Thoracic aorta (tissue), 2 donors: Measurements from ENCODE around the gene JADE2. TPM values are rescaled to one million over a fixed set of nuclear protein-coding genes. Genes with fewer than 3 reads are reported as not detected.
A peak's percentile ranks its signal among the peaks of the same experiment; 100 is the strongest.

Experiments
- ATAC-seq: fragments of 150-250 bp; one replicate; pipeline ENCODE4 v1.8.0; 2017; ENCODE audit warnings: low read depth; ENCODE audit not compliant: insufficient number of reproducible peaks, low FRiP score
- DNase-seq: peaks from one replicate; pipeline ENCODE4 v3.0.0-alpha.2; 2020; ENCODE audit warnings: low spot score
- H3K27ac ChIP-seq, 2 donors: fragments of 200-600 bp; sonication (generic); 1 replicate in 1 of 2; 2 replicates in 1 of 2; pipeline ENCODE4 v1.5.1; 2016; ENCODE audit warnings: mild to moderate bottlenecking in 2 of 2, moderate library complexity in 2 of 2
- H3K27me3 ChIP-seq: fragments of 200-600 bp; sonication (generic); replicated peaks from 2 replicates; pipeline ENCODE4 v1.6.0; 2016; ENCODE audit warnings: mild to moderate bottlenecking; ENCODE audit not compliant: insufficient read depth
- H3K36me3 ChIP-seq: fragments of 200-600 bp; sonication (generic); one replicate; pipeline ENCODE4 v1.5.1; 2016
- H3K4me1 ChIP-seq, 2 donors: fragments of 200-600 bp; sonication (generic); 1 replicate in 1 of 2; 2 replicates in 1 of 2; pipeline versions ENCODE4 v1.5.1 to v1.6.0; 2016; ENCODE audit warnings: low read depth in 2 of 2, mild to moderate bottlenecking in 1 of 2; ENCODE audit not compliant: control insufficient read depth in 1 of 2
- H3K4me3 ChIP-seq: fragments of 200-600 bp; sonication (generic); 2 replicates; pipeline ENCODE4 v1.5.1; 2016; ENCODE audit warnings: mild to moderate bottlenecking
- H3K9me3 ChIP-seq: fragments of 200-600 bp; sonication (generic); 2 replicates; pipeline ENCODE4 v1.5.1; 2016
- CTCF ChIP-seq: fragments of 200-600 bp; sonication (generic); IDR thresholded peaks from one replicate; pipeline ENCODE4 v1.5.1; 2019; ENCODE audit warnings: antibody characterized with exemption
- total RNA-seq, 2 donors: library from RNA; depleted of rRNA; stranded (reverse); fragments of >200 nt; gene quantifications; one replicate each; pipeline versions ENCODE4 v1.1.0 to v1.2.3, GENCODE V29; 2016

Gene JADE2
- total RNA-seq, 2 donors from 2014 or later = 54.0 to 81.3 TPM

GRCh38 chr5:134568337-134568700 lies 42.8 kb downstream of the JADE2 start:
- H3K4me1 ChIP-seq = peaks cover 27 to 45% of the 10 kb centered on the region in 2 donors
- no peak for TF ChIP-seq CTCF
- H3K36me3 ChIP-seq = peaks cover 62% of the 10 kb centered on the region
- no peaks in the 10 kb centered on the region for H3K9me3 ChIP-seq
- no peaks in the 10 kb centered on the region for H3K27me3 ChIP-seq
- peak overlapping the region; percentile 64 to 70 for H3K27ac ChIP-seq
- no peak for DNase-seq
- no peak for ATAC-seq
- no peak overlapping the region for H3K4me3 ChIP-seq

- ATAC-seq = no peak
- DNase-seq = no peak
- H3K36me3 ChIP-seq = peaks cover 62% of the 10 kb centered on the region
- no peaks in the 10 kb centered on the region for H3K27me3 ChIP-seq
- no peak overlapping the region for H3K4me3 ChIP-seq
- no peaks in the 10 kb centered on the region for H3K9me3 ChIP-seq
- H3K4me1 ChIP-seq = peaks cover 27 to 45% of the 10 kb centered on the region in 2 donors
- peak overlapping the region; percentile 64 to 70 for H3K27ac ChIP-seq
- TF ChIP-seq CTCF = no peak
Observed at GRCh38 chr5:134568761-134569695, 43.6 kb downstream of the JADE2 start.

GRCh38 chr5:134569758-134570364 lies 44.4 kb downstream of the JADE2 start:
- H3K36me3 ChIP-seq = peaks cover 62% of the 10 kb centered on the region
- no peaks in the 10 kb centered on the region for H3K9me3 ChIP-seq
- TF ChIP-seq CTCF = no peak
- H3K4me1 ChIP-seq = peaks cover 27 to 45% of the 10 kb centered on the region in 2 donors
- DNase-seq (no peak), ATAC-seq (no peak)
- H3K27ac ChIP-seq = peak overlapping the region in 1 of 2 donors; percentile 60
- no peaks in the 10 kb centered on the region for H3K27me3 ChIP-seq
- no peak overlapping the region for H3K4me3 ChIP-seq

GRCh38 chr5:134570365-134570758 lies 44.9 kb downstream of the JADE2 start:
- Histone ChIP-seq H3K9me3 (no peaks in the 10 kb centered on the region), H3K4me3 (no peak overlapping the region), H3K27ac (peak overlapping the region; percentile 24 to 44), H3K4me1 (peaks cover 27 to 45% of the 10 kb centered on the region in 2 donors), H3K27me3 (no peaks in the 10 kb centered on the region), H3K36me3 (peaks cover 62% of the 10 kb centered on the region)
- DNase-seq (no peak), ATAC-seq (no peak)
- no peak for TF ChIP-seq CTCF

GRCh38 chr5:134570886-134571285 lies 45.4 kb downstream of the JADE2 start:
- H3K4me1 ChIP-seq = peaks cover 27 to 45% of the 10 kb centered on the region in 2 donors
- no peak for TF ChIP-seq CTCF
- H3K27me3 ChIP-seq = no peaks in the 10 kb centered on the region
- no peak for ATAC-seq
- no peak overlapping the region for H3K4me3 ChIP-seq
- H3K36me3 ChIP-seq = peaks cover 61% of the 10 kb centered on the region
- H3K27ac ChIP-seq = peak overlapping the region; percentile 24 to 44
- H3K9me3 ChIP-seq = no peaks in the 10 kb centered on the region
- DNase-seq = no peak
